ENCODE measurements around the gene LCN2. TPM values are rescaled to one million over a fixed set of nuclear protein-coding genes. Genes with fewer than 3 reads are reported as not detected.

Gene LCN2
- total RNA-seq, 4 donors from 2014 or later, result 0.58 to 222 (median 1.4) TPM; not detected in 1

DNA sequence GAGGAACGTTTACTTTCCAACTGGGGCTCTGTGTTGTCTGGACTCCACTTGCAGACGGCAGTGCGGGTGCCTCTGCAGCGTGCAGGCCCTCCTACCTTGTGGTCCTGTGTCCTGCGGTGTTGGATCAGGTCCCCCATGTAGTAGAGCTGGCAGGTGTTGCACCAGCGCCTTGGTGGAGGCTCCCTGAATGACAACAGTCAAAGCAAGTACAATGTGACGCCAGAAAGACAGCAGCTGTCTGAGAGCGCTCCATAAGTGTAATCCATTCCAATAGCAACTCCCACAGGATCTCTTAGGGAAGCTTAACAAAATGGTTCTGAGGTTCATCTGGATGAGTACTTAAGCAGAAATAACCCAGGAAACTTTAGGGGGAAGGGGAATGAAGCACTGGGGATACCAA lies 20.7 kb downstream of the LCN2 start:
- H3K9me3 ChIP-seq, result no peaks in the 10 kb centered on the region
- H3K36me3 ChIP-seq, result peaks cover 0 to 99% of the 10 kb centered on the region in 2 donors
- no peaks in the 10 kb centered on the region for H3K27me3 ChIP-seq
- no peak overlapping the region for H3K4me3 ChIP-seq
- WGBS, 2 donors (ENCODE audit: low coverage in 1 of 2), result 33% methylated on average over 1 of the region's 8 CpGs; no CpG with 5 or more reads in 1 of the 2 donors
- no peaks in the 10 kb centered on the region for H3K4me1 ChIP-seq
- ATAC-seq, result no peak
- TF ChIP-seq, protein P1, sequence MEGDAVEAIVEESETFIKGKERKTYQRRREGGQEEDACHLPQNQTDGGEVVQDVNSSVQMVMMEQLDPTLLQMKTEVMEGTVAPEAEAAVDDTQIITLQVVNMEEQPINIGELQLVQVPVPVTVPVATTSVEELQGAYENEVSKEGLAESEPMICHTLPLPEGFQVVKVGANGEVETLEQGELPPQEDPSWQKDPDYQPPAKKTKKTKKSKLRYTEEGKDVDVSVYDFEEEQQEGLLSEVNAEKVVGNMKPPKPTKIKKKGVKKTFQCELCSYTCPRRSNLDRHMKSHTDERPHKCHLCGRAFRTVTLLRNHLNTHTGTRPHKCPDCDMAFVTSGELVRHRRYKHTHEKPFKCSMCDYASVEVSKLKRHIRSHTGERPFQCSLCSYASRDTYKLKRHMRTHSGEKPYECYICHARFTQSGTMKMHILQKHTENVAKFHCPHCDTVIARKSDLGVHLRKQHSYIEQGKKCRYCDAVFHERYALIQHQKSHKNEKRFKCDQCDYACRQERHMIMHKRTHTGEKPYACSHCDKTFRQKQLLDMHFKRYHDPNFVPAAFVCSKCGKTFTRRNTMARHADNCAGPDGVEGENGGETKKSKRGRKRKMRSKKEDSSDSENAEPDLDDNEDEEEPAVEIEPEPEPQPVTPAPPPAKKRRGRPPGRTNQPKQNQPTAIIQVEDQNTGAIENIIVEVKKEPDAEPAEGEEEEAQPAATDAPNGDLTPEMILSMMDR (IDR thresholded peaks at IDR 0.05), result no peak
- TF ChIP-seq POLR2AphosphoS5 (IDR thresholded peaks at IDR 0.05), result no peak
- no peak for TF ChIP-seq EP300 (IDR thresholded peaks at IDR 0.05)
- TF ChIP-seq POLR2A (IDR thresholded peaks at IDR 0.05), result no peak
- H3K27ac ChIP-seq, result no peak overlapping the region

DNA sequence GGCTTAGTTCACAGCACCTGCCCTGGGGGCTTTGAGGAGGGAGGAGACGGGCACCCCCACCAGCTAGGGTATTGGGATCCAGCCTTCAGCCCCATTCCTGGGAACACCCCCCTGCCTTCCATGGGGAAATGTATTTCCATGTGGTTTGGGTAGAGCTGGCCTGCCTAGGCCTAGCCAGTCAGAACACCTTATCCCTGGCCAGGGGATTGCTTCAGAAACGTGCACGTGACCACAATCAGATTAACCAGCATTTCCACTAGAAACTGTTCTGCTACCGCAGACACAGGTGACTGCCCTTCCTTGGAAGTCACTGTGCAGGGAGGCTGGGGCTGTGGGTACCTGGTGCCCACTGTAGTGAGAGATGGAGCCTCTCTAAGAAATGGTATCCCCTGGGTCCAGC lies 24.8 kb downstream of the LCN2 start:
- Histone ChIP-seq H3K27me3 (no peaks in the 10 kb centered on the region), H3K36me3 (peaks cover 0 to 99% of the 10 kb centered on the region in 2 donors), H3K4me3 (no peak overlapping the region), H3K9me3 (no peaks in the 10 kb centered on the region), H3K27ac (no peak overlapping the region), H3K4me1 (no peaks in the 10 kb centered on the region)
- ATAC-seq, result no peak
- TF ChIP-seq POLR2AphosphoS5 (IDR thresholded peaks at IDR 0.05) (no peak), EP300 (IDR thresholded peaks at IDR 0.05) (no peak), POLR2A (IDR thresholded peaks at IDR 0.05) (no peak)
- TF ChIP-seq, protein P1 (IDR thresholded peaks at IDR 0.05), result no peak
- WGBS, 2 donors (ENCODE audit: low coverage in 1 of 2), result 100% methylated on average over 1 of the region's 4 CpGs; no CpG with 5 or more reads in 1 of the 2 donors

DNA sequence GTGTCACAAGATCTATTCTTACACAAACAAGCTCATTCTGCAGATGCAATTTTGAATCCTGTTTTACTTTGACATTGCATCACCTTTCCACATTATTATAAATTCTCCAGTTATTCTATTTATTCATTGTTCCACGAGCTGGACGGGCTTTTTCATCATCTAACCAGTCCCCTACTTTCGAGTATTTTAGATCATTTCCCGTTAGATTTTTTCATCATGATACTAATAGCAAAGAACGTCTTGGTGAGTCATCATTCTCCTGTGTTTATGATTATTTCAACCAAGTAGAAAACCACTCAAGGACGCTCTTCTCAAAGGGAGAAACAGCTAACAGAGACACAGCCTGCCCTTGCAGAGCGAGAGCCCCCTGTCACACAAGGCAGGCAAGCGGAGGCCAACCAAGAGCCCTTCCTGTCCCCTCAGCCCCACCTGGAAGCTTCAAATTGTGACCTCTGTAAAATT lies 25.9 kb downstream of the LCN2 start:
- Histone ChIP-seq H3K36me3 (peaks cover 0 to 99% of the 10 kb centered on the region in 2 donors), H3K27me3 (no peaks in the 10 kb centered on the region), H3K27ac (no peak overlapping the region), H3K4me3 (no peak overlapping the region), H3K9me3 (no peaks in the 10 kb centered on the region), H3K4me1 (no peaks in the 10 kb centered on the region)
- no peak for TF ChIP-seq POLR2AphosphoS5 (IDR thresholded peaks at IDR 0.05)
- no peak for ATAC-seq
- WGBS, 2 donors (ENCODE audit: low coverage in 1 of 2), result 58 to 64% methylated on average over 5 of the region's 8 CpGs

- no peaks in the 10 kb centered on the region for H3K4me1 ChIP-seq
- H3K9me3 ChIP-seq, result no peaks in the 10 kb centered on the region
- ATAC-seq, result no peak
- H3K36me3 ChIP-seq, result peaks cover 0 to 99% of the 10 kb centered on the region in 2 donors
- WGBS, 2 donors (ENCODE audit: low coverage in 1 of 2), result 82 to 88% methylated on average over 1 to 2 of the region's 2 CpGs
- H3K27ac ChIP-seq, result no peak overlapping the region
- TF ChIP-seq POLR2AphosphoS5 (IDR thresholded peaks at IDR 0.05), result no peak
- TF ChIP-seq POLR2A (IDR thresholded peaks at IDR 0.05), result no peak
- no peak for TF ChIP-seq EP300 (IDR thresholded peaks at IDR 0.05)
- TF ChIP-seq, protein P1 (IDR thresholded peaks at IDR 0.05), result no peak
- no peak overlapping the region for H3K4me3 ChIP-seq
- no peaks in the 10 kb centered on the region for H3K27me3 ChIP-seq
Observed at GRCh38 chr9:128175726-128176125, 26.5 kb downstream of the LCN2 start.

DNA sequence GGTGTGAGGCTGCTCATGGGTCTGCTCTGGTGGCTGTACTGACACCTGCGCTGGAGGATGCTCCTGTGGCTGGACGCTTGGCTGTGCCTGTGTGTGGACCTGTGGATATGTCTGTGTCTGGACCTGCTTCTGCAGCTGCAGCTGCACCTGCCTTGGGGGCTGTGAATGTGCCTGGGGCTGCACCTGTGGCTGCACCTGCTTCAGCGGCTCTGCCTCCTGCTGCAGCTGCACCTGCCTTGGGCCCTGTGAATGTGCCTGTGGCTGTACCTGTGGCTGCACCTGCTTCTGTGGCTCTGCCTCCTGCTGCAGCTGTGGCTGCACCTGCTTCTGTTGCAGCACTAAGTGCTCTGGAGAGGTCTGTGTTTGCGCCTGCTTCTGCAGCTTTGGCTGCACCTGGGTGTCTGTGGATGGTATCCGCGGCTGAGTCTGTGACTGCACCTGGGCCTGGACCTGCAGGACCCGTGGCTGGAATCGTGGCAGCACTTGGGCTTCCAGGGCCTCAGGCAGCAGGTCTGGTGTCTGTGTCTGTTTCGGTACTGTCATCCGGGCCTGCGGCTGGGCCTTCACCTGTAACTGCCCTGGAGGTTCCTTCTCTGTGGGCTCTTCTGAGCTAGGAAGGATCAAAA lies 29.7 kb downstream of the LCN2 start:
- no peak overlapping the region for H3K27ac ChIP-seq
- no peak overlapping the region for H3K4me3 ChIP-seq
- H3K4me1 ChIP-seq, result no peaks in the 10 kb centered on the region
- TF ChIP-seq, protein P1 (IDR thresholded peaks at IDR 0.05), result no peak
- no peak for TF ChIP-seq EP300 (IDR thresholded peaks at IDR 0.05)
- no peak for TF ChIP-seq POLR2A (IDR thresholded peaks at IDR 0.05)
- TF ChIP-seq POLR2AphosphoS5 (IDR thresholded peaks at IDR 0.05), result no peak
- no peaks in the 10 kb centered on the region for H3K9me3 ChIP-seq
- H3K27me3 ChIP-seq, result no peaks in the 10 kb centered on the region
- no peak for ATAC-seq
- H3K36me3 ChIP-seq, result peaks cover 0 to 89% of the 10 kb centered on the region in 2 donors
- 100% methylated on average over 1 of the region's 11 CpGs; no CpG with 5 or more reads in 1 of the 2 donors for WGBS, 2 donors (ENCODE audit: low coverage in 1 of 2)
